Fibroblast of villous mesenchyme (primary cell): ENCODE results near the gene OSM. TPM values are rescaled to one million over a fixed set of nuclear protein-coding genes. Genes with fewer than 3 reads are reported as not detected.

ENCODE experiments used
- DNase-seq: peaks from one replicate; pipeline ENCODE4 v3.0.0-alpha.2; 2010; ENCODE audit warnings: low read depth
- H3K4me3 ChIP-seq: 2 replicates; pipeline ENCODE4 v1.5.1; 2011; ENCODE audit warnings: low read depth, mild to moderate bottlenecking, low read length
- CTCF ChIP-seq: IDR thresholded peaks from 2 replicates; pipeline ENCODE4 v1.5.1; 2012; ENCODE audit warnings: low read depth, mild to moderate bottlenecking, low read length; ENCODE audit not compliant: insufficient read depth
- total RNA-seq: library from RNA; depleted of rRNA; stranded (reverse); fragments of >200 nt; gene quantifications from 2 replicates; pipeline ENCODE4 v1.2.3, GENCODE V29; 2012

OSM gene
- total RNA-seq, 1 donor: 0.43 TPM

- no peak for TF ChIP-seq CTCF
- H3K4me3 ChIP-seq: peak within 1 kb of the TSS; percentile 78
- peak; percentile 98 for DNase-seq
These were observed 22.7 kb upstream of the OSM start, which contains the start of gene CASTOR1 for GRCh38 chr22:30289141-30289979. Gene CASTOR1, minus strand, starts transcription at chr22:30289505. Its CDS starts 8 bp downstream, at chr22:30289497.

- no peak for DNase-seq
- peak overlapping the region; percentile 78 for H3K4me3 ChIP-seq
- no peak for TF ChIP-seq CTCF
These were observed 21.9 kb upstream of the OSM start for GRCh38 chr22:30288419-30289140.

GRCh38 chr22:30287648-30288418 is 21.2 kb upstream of the OSM start:
- H3K4me3 ChIP-seq: peak overlapping the region; percentile 78
- DNase-seq: peak; percentile 94
- peak; percentile 76 for TF ChIP-seq CTCF

GRCh38 chr22:30286813-30287647 is 20.4 kb upstream of the OSM start:
- H3K4me3 ChIP-seq: no peak overlapping the region
- no peak for DNase-seq
- peak; percentile 84 for TF ChIP-seq CTCF

- TF ChIP-seq CTCF: no peak
- no peak for DNase-seq
These were observed 19.7 kb upstream of the OSM start for GRCh38 chr22:30286331-30286730.

GRCh38 chr22:30285846-30286200 is 19.2 kb upstream of the OSM start:
- no peak overlapping the region for H3K4me3 ChIP-seq
- TF ChIP-seq CTCF: no peak
- DNase-seq: no peak

More at GRCh38 chr22:30286331-30286730, 19.7 kb upstream of the OSM start:
- H3K4me3 ChIP-seq: no peak overlapping the region
